Measurements from ENCODE around the gene C1GALT1C1L. TPM values are rescaled to one million over a fixed set of nuclear protein-coding genes. Genes with fewer than 3 reads are reported as not detected.
A peak's percentile ranks its signal among the peaks of the same experiment; 100 is the strongest.

The C1GALT1C1L gene
- total and polyA plus RNA-seq, 2 of the 13 experiments (the other 11 are each of a cell fraction or from before 2014, with no cell fraction given), result 1.3 to 2.4 TPM

DNA sequence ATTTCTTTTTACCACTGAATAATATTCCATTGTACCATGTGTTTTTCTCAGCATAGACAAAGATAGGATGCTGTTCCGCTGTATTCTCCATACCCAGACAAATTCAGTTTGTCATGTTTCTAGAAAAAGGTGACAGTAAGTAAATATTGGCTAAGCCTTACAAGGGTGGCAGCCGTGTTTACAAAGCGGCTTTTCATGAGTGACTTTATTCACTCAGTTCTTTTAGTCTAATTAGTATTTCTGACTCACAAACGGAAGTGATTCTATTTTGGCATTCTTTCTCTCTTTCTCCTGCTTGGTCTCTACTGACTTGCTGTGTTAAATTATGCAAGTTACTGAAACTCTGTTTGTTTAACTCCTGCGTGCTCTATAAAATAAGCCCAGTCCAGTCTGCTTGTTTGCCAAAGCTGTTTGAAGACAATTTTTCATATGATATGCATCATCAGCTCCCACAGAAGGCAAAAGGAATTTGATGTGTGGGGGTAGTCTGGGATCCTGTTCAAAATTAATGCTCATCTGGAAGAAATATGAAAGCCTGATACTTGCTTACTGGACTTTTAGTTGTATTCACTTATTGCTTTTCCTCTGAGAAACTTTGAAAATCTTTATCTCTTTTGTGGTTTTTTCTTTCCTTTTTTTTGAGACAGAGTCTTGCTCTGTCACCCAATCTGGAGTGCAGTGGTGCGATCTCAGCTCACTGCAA is 41.5 kb downstream of the C1GALT1C1L start:
- Histone ChIP-seq H4K20me1 (ENCODE audit: insufficient read depth, low read length) (no peaks in the 10 kb centered on the region), H3K79me2 (ENCODE audit: insufficient read depth, low read length) (no peaks in the 10 kb centered on the region), H3K36me3 (replicated peaks in 1 of 2; ENCODE audit: control insufficient read depth in 1 of 2, insufficient read depth in 2 of 2, low read length in 2 of 2) (no peaks in the 10 kb centered on the region), H3K9ac (ENCODE audit: insufficient read depth, low read depth, low read length) (no peak overlapping the region), H3K27ac (ENCODE audit: extremely low read length, insufficient read depth, low read length) (no peak overlapping the region), H3K27me3 (ENCODE audit: control insufficient read depth in 1 of 2, insufficient read depth in 2 of 2, low read length in 2 of 2) (peaks cover 0 to 33% of the 10 kb centered on the region in 2 experiments; a peak in 3 of 5 replicates), H3K4me1 (ENCODE audit: insufficient read depth, low read length) (peaks cover 76% of the 10 kb centered on the region), H3K9me3 (ENCODE audit: low read length) (no peaks in the 10 kb centered on the region), H3K4me3 (replicated peaks in 1 of 3; ENCODE audit: insufficient read depth in 1 of 3, low read depth in 2 of 3, low read length in 3 of 3) (peak overlapping the region in 2 of 3 experiments; percentile 14 to 27; a peak in 2 of 6 replicates), H3K4me2 (ENCODE audit: low read depth, low read length) (peak overlapping the region; percentile 55), H2AFZ (ENCODE audit: low read length) (no peak overlapping the region)
- DNase-seq (ENCODE audit: low spot score), result peak; percentile 94
- ChIA-PET CTCF (ENCODE audit: low intra/inter-chr PET ratio, low total read pairs) (no interaction called here), POLR2A (interaction anchor here (0.9 to 3.1 kb wide), 2 partner anchors 41 to 140 kb away, joined by 3 to 8 read pairs; partner anchors contain the start of genes C1GALT1C1L and DYNC2LI1)
- 1% methylated on average over 6 of the region's 6 CpGs for WGBS (ENCODE audit: low lambda C conversion rate)
- ATAC-seq, result peak; percentile 27
- in situ Hi-C loops (cut with HindIII; ENCODE audit: extremely low pct_ligation_motif_present, low pct_unique_long_range_greater_than_20kb), result no loop called here
- intact Hi-C loops (cut with micrococcal nuclease; ENCODE audit: unreplicated experiment), result loop anchor here (1.0 to 10.0 kb wide), 3 partner anchors 22 to 140 kb away; partner anchors contain the start of genes C1GALT1C1L and DYNC2LI1
- no TSS peak for BruUV-seq (replicated peaks)
- no peak for FAIRE-seq
- TF ChIP-seq GTF2F1 (IDR thresholded peaks at IDR 0.05; ENCODE audit: low read length) (no peak), SP1 (IDR thresholded peaks at IDR 0.05) (no peak), SP1 (CRISPR knock-in tag; IDR thresholded peaks at IDR 0.05) (no peak), SAP130 (CRISPR knock-in tag; IDR thresholded peaks at IDR 0.05; ENCODE audit: low read depth) (peak; percentile 94), KDM5B (CRISPR knock-in tag; IDR thresholded peaks at IDR 0.05; ENCODE audit: borderline replicate concordance) (no peak), SMAD1 (CRISPR knock-in tag; IDR thresholded peaks at IDR 0.05; ENCODE audit: borderline replicate concordance, low read depth) (no peak), SATB2 (CRISPR knock-in tag; IDR thresholded peaks at IDR 0.05) (peak; percentile 39; the same call in 1 of the 2 replicates), ZMAT3 (CRISPR knock-in tag; conservative IDR thresholded peaks at IDR 0.05) (no peak), ZNF3 (CRISPR knock-in tag; IDR thresholded peaks at IDR 0.05) (no peak; the same call in 1 of the 2 replicates), TSC22D2 (CRISPR knock-in tag; IDR thresholded peaks at IDR 0.05; ENCODE audit: borderline replicate concordance) (peak; percentile 23; the same call in 1 of the 2 replicates), MAF1 (CRISPR knock-in tag; IDR thresholded peaks at IDR 0.05; ENCODE audit: borderline replicate concordance) (no peak), ZNF337 (CRISPR knock-in tag; IDR thresholded peaks at IDR 0.05; ENCODE audit: borderline replicate concordance, low read depth) (no peak), ATF1 (CRISPR knock-in tag; IDR thresholded peaks at IDR 0.05) (peak; percentile 36; the same call in 1 of the 2 replicates), ARHGAP35 (CRISPR knock-in tag; IDR thresholded peaks at IDR 0.05; ENCODE audit: borderline replicate concordance) (no peak), ZC3H13 (CRISPR knock-in tag; IDR thresholded peaks at IDR 0.05) (no peak), ZNF20 (CRISPR knock-in tag; IDR thresholded peaks at IDR 0.05) (no peak), HHEX (CRISPR knock-in tag; IDR thresholded peaks at IDR 0.05) (peak; percentile 80), SAFB2 (CRISPR knock-in tag; IDR thresholded peaks at IDR 0.05; ENCODE audit: borderline replicate concordance, low read depth) (no peak), IRF2 (CRISPR knock-in tag; IDR thresholded peaks at IDR 0.05) (peak; percentile 84), EHMT2 (IDR thresholded peaks at IDR 0.05; ENCODE audit: borderline replicate concordance, low read depth, low read length) (no peak), TBP (CRISPR knock-in tag; IDR thresholded peaks at IDR 0.05) (no peak), SUZ12 (IDR thresholded peaks at IDR 0.05; ENCODE audit: low read depth, low read length) (no peak), SKI (IDR thresholded peaks at IDR 0.05; ENCODE audit: partially characterized antibody) (peak; percentile 90)
- TF ChIP-seq, protein P1, sequence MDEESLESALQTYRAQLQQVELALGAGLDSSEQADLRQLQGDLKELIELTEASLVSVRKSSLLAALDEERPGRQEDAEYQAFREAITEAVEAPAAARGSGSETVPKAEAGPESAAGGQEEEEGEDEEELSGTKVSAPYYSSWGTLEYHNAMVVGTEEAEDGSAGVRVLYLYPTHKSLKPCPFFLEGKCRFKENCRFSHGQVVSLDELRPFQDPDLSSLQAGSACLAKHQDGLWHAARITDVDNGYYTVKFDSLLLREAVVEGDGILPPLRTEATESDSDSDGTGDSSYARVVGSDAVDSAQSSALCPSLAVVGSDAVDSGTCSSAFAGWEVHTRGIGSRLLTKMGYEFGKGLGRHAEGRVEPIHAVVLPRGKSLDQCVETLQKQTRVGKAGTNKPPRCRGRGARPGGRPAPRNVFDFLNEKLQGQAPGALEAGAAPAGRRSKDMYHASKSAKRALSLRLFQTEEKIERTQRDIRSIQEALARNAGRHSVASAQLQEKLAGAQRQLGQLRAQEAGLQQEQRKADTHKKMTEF (CRISPR knock-in tag; IDR thresholded peaks at IDR 0.05), result peak; percentile 97
